ENCODE measurements around the gene SLC35E4.

- TF ChIP-seq CTCF (IDR thresholded peaks at IDR 0.05 in 4 of 5, conservative IDR thresholded peaks at IDR 0.05 in 1 of 5) (no peak), POLR2A (IDR thresholded peaks at IDR 0.05) (no peak)
These were observed 12.0 kb downstream of the SLC35E4 start for GRCh38 chr22:30647536-30647935.

All from gastrocnemius medialis (tissue), 4 donors.